ENCODE data around the gene LAMP5.

Gene LAMP5

DNA sequence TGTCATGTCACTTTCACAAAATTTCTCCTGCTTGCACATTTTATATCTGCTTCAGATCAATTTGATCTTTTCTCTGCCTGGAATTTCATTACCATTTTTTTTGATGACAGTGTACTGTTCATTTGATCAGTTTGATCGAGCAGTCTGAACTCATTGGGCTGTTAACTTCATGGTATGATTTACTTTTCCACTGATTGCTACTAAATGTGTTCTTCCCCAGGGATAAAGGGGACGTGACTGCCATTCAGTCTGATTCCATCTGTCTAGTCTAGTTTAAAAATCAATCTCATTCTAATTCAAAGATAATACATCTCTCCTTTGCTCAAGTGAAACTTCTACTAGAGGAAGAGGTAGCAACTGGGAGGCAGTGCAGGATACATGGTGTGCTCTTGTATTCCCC is 21.1 kb downstream of the LAMP5 start:
- no peak overlapping the region for H3K9ac ChIP-seq (ENCODE audit: low read depth, low read length)
- H3K9me3 ChIP-seq (ENCODE audit: control insufficient read depth, insufficient read depth, low read length), result no peaks in the 10 kb centered on the region
- H3K4me1 ChIP-seq (ENCODE audit: insufficient read depth, low read length), result peaks cover 12% of the 10 kb centered on the region
- no peaks in the 10 kb centered on the region for H3K36me3 ChIP-seq (ENCODE audit: insufficient read depth, low read length)

- no peaks in the 10 kb centered on the region for H3K4me1 ChIP-seq (ENCODE audit: insufficient read depth, low read length)
- no peak overlapping the region for H3K9ac ChIP-seq (ENCODE audit: low read depth, low read length)
- H3K36me3 ChIP-seq (ENCODE audit: insufficient read depth, low read length), result no peaks in the 10 kb centered on the region
- H3K9me3 ChIP-seq (ENCODE audit: control insufficient read depth, insufficient read depth, low read length), result no peaks in the 10 kb centered on the region
Observed at GRCh38 chr20:9543214-9543613, 28.8 kb downstream of the LAMP5 start.

GRCh38 chr20:9550283-9550682 is 35.9 kb downstream of the LAMP5 start:
- H3K4me1 ChIP-seq (ENCODE audit: insufficient read depth, low read length), result no peaks in the 10 kb centered on the region
- no peaks in the 10 kb centered on the region for H3K9me3 ChIP-seq (ENCODE audit: control insufficient read depth, insufficient read depth, low read length)

GRCh38 chr20:9550871-9551270 is 36.5 kb downstream of the LAMP5 start:
- Histone ChIP-seq H3K36me3 (ENCODE audit: insufficient read depth, low read length) (no peaks in the 10 kb centered on the region), H3K9ac (ENCODE audit: low read depth, low read length) (no peak overlapping the region), H3K4me1 (ENCODE audit: insufficient read depth, low read length) (no peaks in the 10 kb centered on the region), H3K9me3 (ENCODE audit: control insufficient read depth, insufficient read depth, low read length) (no peaks in the 10 kb centered on the region)

More at GRCh38 chr20:9550283-9550682, 35.9 kb downstream of the LAMP5 start:
- Histone ChIP-seq H3K36me3 (ENCODE audit: insufficient read depth, low read length) (no peaks in the 10 kb centered on the region), H3K9ac (ENCODE audit: low read depth, low read length) (no peak overlapping the region)

DNA sequence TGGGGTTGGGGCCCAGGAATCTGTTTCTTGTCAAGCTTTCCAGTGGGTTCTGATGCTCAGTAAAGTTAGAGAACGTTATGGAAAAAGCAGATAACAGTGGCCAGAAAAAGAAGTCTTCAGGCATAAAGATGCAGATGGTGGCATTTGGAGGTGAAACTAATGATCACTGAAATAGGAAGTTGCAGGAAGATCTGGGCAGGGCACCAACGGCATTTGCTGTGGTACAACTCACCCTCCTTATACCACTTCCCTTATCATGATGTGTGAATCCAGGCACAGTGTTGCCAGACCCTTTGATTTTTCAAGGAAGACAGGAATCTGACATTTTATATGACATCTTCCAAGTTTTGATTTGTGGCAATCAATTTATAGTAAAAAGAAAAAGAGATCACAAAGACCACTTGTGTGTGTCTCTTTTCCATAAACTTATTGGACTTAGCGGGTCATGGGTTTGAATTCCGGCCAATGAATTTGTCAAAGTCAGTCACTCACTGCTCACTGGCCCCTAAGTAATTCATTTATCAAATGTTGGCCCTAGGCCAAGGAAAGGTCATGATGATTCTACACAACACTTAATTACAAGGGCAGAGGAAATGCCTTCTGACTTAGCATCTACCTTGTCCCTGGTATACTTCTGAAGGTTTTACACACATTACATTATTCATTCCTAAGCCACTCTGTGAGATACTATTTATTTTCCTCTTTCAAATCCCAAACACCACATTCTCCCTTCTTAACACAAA is 37.6 kb downstream of the LAMP5 start:
- H3K9ac ChIP-seq (ENCODE audit: low read depth, low read length), result no peak overlapping the region

GRCh38 chr20:9555781-9556180 is 41.4 kb downstream of the LAMP5 start:
- H3K36me3 ChIP-seq (ENCODE audit: insufficient read depth, low read length), result no peaks in the 10 kb centered on the region
- 0 out of 2 replicates have a peak, but pooled peaks cover 5% of the 10 kb centered on the region for H3K4me1 ChIP-seq (ENCODE audit: insufficient read depth, low read length)
- H3K9me3 ChIP-seq (ENCODE audit: control insufficient read depth, insufficient read depth, low read length), result no peaks in the 10 kb centered on the region
- no peak overlapping the region for H3K9ac ChIP-seq (ENCODE audit: low read depth, low read length)

More for the DNA sequence above, 37.6 kb downstream of the LAMP5 start:
- no peaks in the 10 kb centered on the region for H3K4me1 ChIP-seq (ENCODE audit: insufficient read depth, low read length)
- H3K36me3 ChIP-seq (ENCODE audit: insufficient read depth, low read length), result no peaks in the 10 kb centered on the region
- H3K9me3 ChIP-seq (ENCODE audit: control insufficient read depth, insufficient read depth, low read length), result no peaks in the 10 kb centered on the region

- no peaks in the 10 kb centered on the region for H3K9me3 ChIP-seq (ENCODE audit: control insufficient read depth, insufficient read depth, low read length)
- H3K36me3 ChIP-seq (ENCODE audit: insufficient read depth, low read length), result no peaks in the 10 kb centered on the region
- no peak overlapping the region for H3K9ac ChIP-seq (ENCODE audit: low read depth, low read length)
- H3K4me1 ChIP-seq (ENCODE audit: insufficient read depth, low read length), result 0 out of 2 replicates have a peak, but pooled peaks cover 5% of the 10 kb centered on the region
Observed at GRCh38 chr20:9557411-9557810, 43.0 kb downstream of the LAMP5 start.

DNA sequence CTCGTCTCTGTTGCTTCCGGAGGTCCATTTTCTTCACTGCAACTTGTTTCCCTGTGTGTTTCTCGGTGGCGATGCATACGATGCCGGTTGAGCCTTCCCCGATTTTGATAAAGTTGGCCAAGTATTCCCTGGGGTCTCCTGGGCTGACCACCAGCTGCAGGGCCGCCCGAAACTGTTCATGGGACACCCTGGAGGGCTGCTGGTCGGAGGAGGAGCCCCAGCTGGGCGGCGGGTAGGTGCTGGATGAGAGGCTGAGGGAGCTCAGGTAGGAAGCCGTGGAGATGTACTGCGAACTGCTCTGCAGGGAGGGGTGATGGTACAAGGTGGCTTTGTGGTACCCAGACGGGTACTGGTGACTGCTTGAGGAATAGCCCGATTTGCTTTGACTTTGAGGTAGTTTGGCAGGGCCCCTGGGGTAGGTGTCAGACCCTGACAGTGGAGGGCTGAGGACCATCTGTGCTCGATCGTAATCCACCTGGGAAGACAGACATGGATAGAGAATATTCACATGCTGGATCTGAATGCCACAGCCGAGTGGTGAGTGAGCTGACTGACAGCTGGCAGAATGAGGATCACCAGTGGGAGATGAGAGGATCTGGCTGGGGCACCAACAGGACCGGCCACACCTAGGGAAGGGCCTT is 51.6 kb downstream of the LAMP5 start:
- no peaks in the 10 kb centered on the region for H3K36me3 ChIP-seq (ENCODE audit: insufficient read depth, low read length)

GRCh38 chr20:9566977-9567376 is 52.6 kb downstream of the LAMP5 start:
- Histone ChIP-seq H3K36me3 (ENCODE audit: insufficient read depth, low read length) (no peaks in the 10 kb centered on the region), H3K9ac (ENCODE audit: low read depth, low read length) (no peak overlapping the region), H3K4me1 (ENCODE audit: insufficient read depth, low read length) (peaks cover 15% of the 10 kb centered on the region), H3K9me3 (ENCODE audit: control insufficient read depth, insufficient read depth, low read length) (no peaks in the 10 kb centered on the region)

More for the DNA sequence above, 51.6 kb downstream of the LAMP5 start:
- Histone ChIP-seq H3K4me1 (ENCODE audit: insufficient read depth, low read length) (peaks cover 8% of the 10 kb centered on the region; the same call in 1 of the 2 replicates), H3K9me3 (ENCODE audit: control insufficient read depth, insufficient read depth, low read length) (no peaks in the 10 kb centered on the region), H3K9ac (ENCODE audit: low read depth, low read length) (no peak overlapping the region)

GRCh38 chr20:9570612-9571011 is 56.2 kb downstream of the LAMP5 start:
- H3K9me3 ChIP-seq (ENCODE audit: control insufficient read depth, insufficient read depth, low read length), result no peaks in the 10 kb centered on the region
- peaks cover 42% of the 10 kb centered on the region for H3K4me1 ChIP-seq (ENCODE audit: insufficient read depth, low read length)
- no peak overlapping the region for H3K9ac ChIP-seq (ENCODE audit: low read depth, low read length)
- no peaks in the 10 kb centered on the region for H3K36me3 ChIP-seq (ENCODE audit: insufficient read depth, low read length)

GRCh38 chr20:9571783-9572182 is 57.4 kb downstream of the LAMP5 start:
- Histone ChIP-seq H3K9ac (ENCODE audit: low read depth, low read length) (no peak overlapping the region), H3K4me1 (ENCODE audit: insufficient read depth, low read length) (peaks cover 48% of the 10 kb centered on the region), H3K9me3 (ENCODE audit: control insufficient read depth, insufficient read depth, low read length) (no peaks in the 10 kb centered on the region), H3K36me3 (ENCODE audit: insufficient read depth, low read length) (no peaks in the 10 kb centered on the region)

DNA sequence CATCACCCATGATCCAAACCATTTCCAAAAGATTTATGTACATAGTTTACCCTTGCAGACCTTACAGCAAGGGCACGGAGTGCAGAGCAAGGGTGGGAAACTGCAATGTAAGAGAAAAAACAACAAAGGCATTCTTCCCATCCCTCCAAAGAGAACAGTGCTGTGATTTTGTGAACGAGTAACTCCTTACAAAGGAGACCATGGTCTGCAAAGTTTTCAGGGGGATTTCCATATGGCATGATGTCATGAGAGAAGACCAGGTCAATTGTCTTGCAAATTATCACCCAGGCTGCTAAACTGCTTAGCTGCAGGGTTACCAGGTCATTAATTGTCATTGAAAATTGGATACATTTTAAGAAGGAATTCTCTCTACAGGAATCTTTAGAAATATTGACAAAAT is 58.3 kb downstream of the LAMP5 start:
- Histone ChIP-seq H3K36me3 (ENCODE audit: insufficient read depth, low read length) (no peaks in the 10 kb centered on the region), H3K9me3 (ENCODE audit: control insufficient read depth, insufficient read depth, low read length) (no peaks in the 10 kb centered on the region), H3K4me1 (ENCODE audit: insufficient read depth, low read length) (peaks cover 56% of the 10 kb centered on the region), H3K9ac (ENCODE audit: low read depth, low read length) (no peak overlapping the region)

- no peaks in the 10 kb centered on the region for H3K36me3 ChIP-seq (ENCODE audit: insufficient read depth, low read length)
- no peak overlapping the region for H3K9ac ChIP-seq (ENCODE audit: low read depth, low read length)
- H3K9me3 ChIP-seq (ENCODE audit: control insufficient read depth, insufficient read depth, low read length), result no peaks in the 10 kb centered on the region
- peaks cover 56% of the 10 kb centered on the region for H3K4me1 ChIP-seq (ENCODE audit: insufficient read depth, low read length)
Observed at GRCh38 chr20:9573335-9574151, 59.2 kb downstream of the LAMP5 start.

DNA sequence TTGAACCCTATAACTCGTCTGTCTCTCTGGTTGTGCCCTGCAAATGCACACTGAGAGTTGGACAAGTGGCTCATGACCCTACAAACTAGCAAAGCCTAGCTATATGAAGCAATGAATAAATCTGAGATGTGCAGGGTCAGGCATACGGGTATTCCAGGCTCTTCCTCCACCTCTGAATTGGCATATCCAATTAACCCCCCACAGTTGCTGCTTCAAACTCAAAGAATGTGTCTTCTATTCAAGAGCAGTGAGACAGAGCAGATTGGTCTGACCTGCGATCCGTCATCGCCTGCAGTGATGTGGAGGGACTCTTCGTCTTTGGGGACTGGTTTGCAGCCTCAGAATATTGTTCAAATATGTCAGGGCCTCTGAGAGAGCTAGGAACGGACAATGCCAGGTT is 59.8 kb downstream of the LAMP5 start:
- Histone ChIP-seq H3K9ac (ENCODE audit: low read depth, low read length) (no peak overlapping the region), H3K9me3 (ENCODE audit: control insufficient read depth, insufficient read depth, low read length) (no peaks in the 10 kb centered on the region), H3K36me3 (ENCODE audit: insufficient read depth, low read length) (no peaks in the 10 kb centered on the region), H3K4me1 (ENCODE audit: insufficient read depth, low read length) (peaks cover 56% of the 10 kb centered on the region)

Measured in ES-I3 (cell line).